A673 (cell line): ENCODE measurements around the gene CETP. TPM values are rescaled to one million over a fixed set of nuclear protein-coding genes. Genes with fewer than 3 reads are reported as not detected.

Experiments
- Bru-seq: library from RNA; stranded (reverse); fragments of 400-500 nt; gene quantifications from one replicate; lab custom pipeline; 2021; lab: Mats Ljungman, UMichigan
- BruChase-seq, 2 experiments: library from RNA; stranded (reverse); fragments of 400-500 nt; gene quantifications; one replicate each; lab custom pipeline; 2021; lab: Mats Ljungman, UMichigan
- BruUV-seq: library from RNA; stranded (reverse); fragments of 400-500 nt; replicated peaks from 2 replicates; lab custom pipeline; 2021; lab: Mats Ljungman, UMichigan
- CTCF ChIA-PET: fragments of 300-600 bp; sonication (Branson Sonifier 250); formaldehyde crosslinking; loops from one replicate; lab custom pipeline; 2022; ENCODE audit warnings: antibody characterized with exemption; lab: Charles Lee
- POLR2A ChIA-PET: fragments of 300-600 bp; sonication (Branson Sonifier 250); formaldehyde crosslinking; loops from one replicate; lab custom pipeline; 2022; ENCODE audit warnings: antibody characterized with exemption; ENCODE audit not compliant: low non-redundant PET; lab: Charles Lee
- DNase-seq: peaks from one replicate; pipeline ENCODE4 v3.0.0-alpha.2; 2015; ENCODE audit warnings: low spot score
- H3K27ac ChIP-seq: fragments of 200-600 bp; sonication (generic); 2 replicates; pipeline ENCODE4 v1.5.1; 2016; ENCODE audit warnings: mixed run types, low read depth, mild to moderate bottlenecking, mixed read lengths, antibody characterized with exemption, low read length; ENCODE audit not compliant: poor library complexity, severe bottlenecking
- H3K27me3 ChIP-seq: fragments of 200-600 bp; sonication (generic); replicated peaks from 2 replicates; pipeline ENCODE4 v1.6.1; 2017; ENCODE audit warnings: mixed run types, low read depth, mild to moderate bottlenecking, mixed read lengths, antibody characterized with exemption, low read length; ENCODE audit not compliant: insufficient read depth, poor library complexity
- H3K36me3 ChIP-seq: fragments of 200-600 bp; sonication (generic); 2 replicates; pipeline ENCODE4 v1.6.1; 2016; ENCODE audit warnings: mixed run types, mild to moderate bottlenecking, mixed read lengths, antibody characterized with exemption, low read length; ENCODE audit not compliant: insufficient read depth, poor library complexity, severe bottlenecking
- H3K4me1 ChIP-seq: fragments of 200-600 bp; sonication (generic); 2 replicates; pipeline ENCODE4 v1.6.1; 2017; ENCODE audit warnings: mixed run types, mild to moderate bottlenecking, mixed read lengths, antibody characterized with exemption, low read length; ENCODE audit not compliant: insufficient read depth, poor library complexity, severe bottlenecking
- H3K4me3 ChIP-seq: fragments of 200-600 bp; sonication (generic); 2 replicates; pipeline ENCODE4 v1.5.1; 2016; ENCODE audit warnings: low read depth, mixed run types, mild to moderate bottlenecking, mixed read lengths, low read length; ENCODE audit not compliant: poor library complexity, severe bottlenecking
- H3K9me3 ChIP-seq: fragments of 200-600 bp; sonication (generic); 2 replicates; pipeline ENCODE4 v1.6.1; 2016; ENCODE audit warnings: mixed run types, low read depth, mild to moderate bottlenecking, mixed read lengths, antibody characterized with exemption, low read length; ENCODE audit not compliant: poor library complexity, severe bottlenecking
- CTCF ChIP-seq: fragments of 300-800, 200-600 bp; sonication (generic); conservative IDR thresholded peaks from 2 replicates; pipeline ENCODE4 v1.5.1; 2017; ENCODE audit warnings: low read depth, mild to moderate bottlenecking, antibody characterized with exemption, low read length, moderate library complexity, mixed read lengths
- EZH2 ChIP-seq: fragments of 200-600 bp; sonication (generic); IDR thresholded peaks from 2 replicates; pipeline ENCODE4 v1.6.1; 2017; ENCODE audit warnings: borderline replicate concordance, low read depth, mild to moderate bottlenecking, mixed read lengths, antibody characterized with exemption, low read length; ENCODE audit not compliant: poor library complexity, severe bottlenecking
- intact Hi-C: fragments of 100-400 bp; cut with micrococcal nuclease; formaldehyde crosslinking; loops from one replicate; pipeline ENCODE4 v1.10.0; 2022; ENCODE audit not compliant: unreplicated experiment
- long read RNA-seq: library from polyadenylated mRNA; stranded (forward); transcript quantifications from one replicate; pipeline ENCODE4 v2.0.0, GENCODE V29; 2022
- total RNA-seq: library from RNA; stranded (reverse); gene quantifications from 2 replicates; pipeline ENCODE4 v1.2.3, GENCODE V29; 2021

CETP gene
- total RNA-seq (not detected in 2 replicates), Bru-seq, nascent RNA (percentile 4 among the genes with signal in this experiment), BruChase-seq, experiment 1, labeled RNA remaining after a 2-hour chase (percentile 7 among the genes with signal in this experiment), BruChase-seq, experiment 2, labeled RNA remaining after a 6-hour chase (percentile 7 among the genes with signal in this experiment)
- long read RNA-seq: 0 reads

GRCh38 chr16:56961851-56962281 is at the start of gene CETP:
Gene CETP (plus strand): TSS chr16:56961950. CDS start chr16:56961980, 30 bp downstream.
- Histone ChIP-seq H3K9me3 (no peaks in the 10 kb centered on the region), H3K4me1 (peaks cover 4% of the 10 kb centered on the region), H3K27ac (no peak within 1 kb of the TSS), H3K4me3 (no peak within 1 kb of the TSS), H3K27me3 (no peaks in the 10 kb centered on the region), H3K36me3 (no peaks in the 10 kb centered on the region)
- CTCF ChIA-PET: no interaction called here
- POLR2A ChIA-PET: no interaction called here
- no peak for DNase-seq
- TF ChIP-seq EZH2: no peak
- TF ChIP-seq CTCF: no peak
- BruUV-seq: no TSS peak
- intact Hi-C loops: loop anchor here (5.0 kb wide), 1 partner anchor 105 kb away; no protein-coding TSS in a partner anchor

GRCh38 chr16:56912746-56913708 is 48.7 kb upstream of the CETP start:
- intact Hi-C loops: no loop called here
- no peak overlapping the region for H3K27ac ChIP-seq
- TF ChIP-seq CTCF: no peak
- TF ChIP-seq EZH2: no peak
- no peak for DNase-seq
- no peak overlapping the region for H3K4me3 ChIP-seq
- H3K36me3 ChIP-seq: no peaks in the 10 kb centered on the region
- no peaks in the 10 kb centered on the region for H3K9me3 ChIP-seq
- ChIA-PET CTCF (no interaction called here), POLR2A (no interaction called here)
- no peaks in the 10 kb centered on the region for H3K4me1 ChIP-seq
- no peaks in the 10 kb centered on the region for H3K27me3 ChIP-seq
- no TSS peak for BruUV-seq

GRCh38 chr16:56914896-56915295 is 46.9 kb upstream of the CETP start:
- no peaks in the 10 kb centered on the region for H3K4me1 ChIP-seq
- intact Hi-C loops: no loop called here
- no peaks in the 10 kb centered on the region for H3K36me3 ChIP-seq
- DNase-seq: no peak
- ChIA-PET POLR2A (no interaction called here), CTCF (interaction anchor here (0.7 kb wide), 1 partner anchor 49 kb away, joined by 3 read pairs; no protein-coding TSS in a partner anchor)
- TF ChIP-seq CTCF (no peak), EZH2 (no peak)
- no peaks in the 10 kb centered on the region for H3K9me3 ChIP-seq
- H3K27me3 ChIP-seq: no peaks in the 10 kb centered on the region
- no peak overlapping the region for H3K4me3 ChIP-seq
- H3K27ac ChIP-seq: no peak overlapping the region
- BruUV-seq: no TSS peak
